Liver (tissue), 3 donors: ENCODE data around the gene MCF2L.

Experiments used
- CTCF ChIP-seq: fragments of 150-350 bp; IDR thresholded peaks from 2 replicates; pipeline ENCODE4 v1.5.1; 2017; ENCODE audit warnings: improper control_type of control experiment, low read depth, low read length; ENCODE audit not compliant: missing input control
- GABPA ChIP-seq, 2 donors: IDR thresholded peaks in 1 of 2; conservative IDR thresholded peaks in 1 of 2; 2 replicates each; pipeline ENCODE4 v1.6.1; 2016; ENCODE audit warnings: antibody characterized with exemption in 2 of 2, mild to moderate bottlenecking in 1 of 2, moderate library complexity in 1 of 2
- JUND ChIP-seq, 2 donors: IDR thresholded peaks; 2 replicates each; pipeline ENCODE4 v1.6.1; 2016; ENCODE audit warnings: antibody characterized with exemption in 2 of 2
- RAD21 ChIP-seq, 2 donors: IDR thresholded peaks; 2 replicates each; pipeline ENCODE4 v1.6.1; 2016; ENCODE audit warnings: antibody characterized with exemption in 2 of 2, mild to moderate bottlenecking in 2 of 2
- RXRA ChIP-seq, 2 donors: IDR thresholded peaks; 2 replicates each; pipeline ENCODE4 v1.6.1; 2017 to 2018; ENCODE audit warnings: antibody characterized with exemption in 2 of 2, mild to moderate bottlenecking in 1 of 2
- SP1 ChIP-seq: IDR thresholded peaks from 2 replicates; pipeline ENCODE4 v1.6.1; 2018; ENCODE audit warnings: antibody characterized with exemption, mild to moderate bottlenecking
- TAF1 ChIP-seq: conservative IDR thresholded peaks from 2 replicates; pipeline ENCODE4 v1.6.1; 2016; ENCODE audit warnings: antibody characterized with exemption, mild to moderate bottlenecking
- ZBTB33 ChIP-seq: IDR thresholded peaks from 2 replicates; pipeline ENCODE4 v1.6.1; 2016; ENCODE audit warnings: antibody characterized with exemption
- TF ChIP-seq, protein P1 (sequence below): IDR thresholded peaks from 2 replicates; pipeline ENCODE4 v1.6.1; 2016; ENCODE audit warnings: antibody characterized with exemption, mild to moderate bottlenecking
- TF ChIP-seq, protein P2 (sequence below): IDR thresholded peaks from 2 replicates; pipeline ENCODE4 v1.6.1; 2016; ENCODE audit warnings: antibody characterized with exemption
- donor health status: healthy.
- donor health status: healthy.

DNA sequence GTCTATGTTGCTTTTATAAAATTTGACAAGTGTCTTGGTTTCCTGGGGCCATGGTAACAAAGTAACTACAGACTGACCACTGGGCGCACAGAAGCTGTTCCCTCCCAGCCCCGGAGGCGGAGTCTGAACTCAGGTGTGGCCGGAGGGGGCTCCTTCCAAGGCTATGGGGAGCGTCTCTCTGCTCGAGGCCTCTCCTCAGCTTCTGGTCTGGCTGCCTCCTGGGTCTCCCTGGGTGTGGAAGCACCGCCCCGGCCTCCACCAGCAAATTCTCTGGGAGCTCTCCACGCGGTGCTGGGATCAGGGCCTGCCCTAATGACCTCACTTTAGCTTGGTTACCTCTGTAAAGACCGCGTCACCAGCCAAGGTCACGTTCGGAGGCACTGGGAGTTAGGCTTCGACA is 90.9 kb downstream of the MCF2L start:
- TF ChIP-seq, protein P1, sequence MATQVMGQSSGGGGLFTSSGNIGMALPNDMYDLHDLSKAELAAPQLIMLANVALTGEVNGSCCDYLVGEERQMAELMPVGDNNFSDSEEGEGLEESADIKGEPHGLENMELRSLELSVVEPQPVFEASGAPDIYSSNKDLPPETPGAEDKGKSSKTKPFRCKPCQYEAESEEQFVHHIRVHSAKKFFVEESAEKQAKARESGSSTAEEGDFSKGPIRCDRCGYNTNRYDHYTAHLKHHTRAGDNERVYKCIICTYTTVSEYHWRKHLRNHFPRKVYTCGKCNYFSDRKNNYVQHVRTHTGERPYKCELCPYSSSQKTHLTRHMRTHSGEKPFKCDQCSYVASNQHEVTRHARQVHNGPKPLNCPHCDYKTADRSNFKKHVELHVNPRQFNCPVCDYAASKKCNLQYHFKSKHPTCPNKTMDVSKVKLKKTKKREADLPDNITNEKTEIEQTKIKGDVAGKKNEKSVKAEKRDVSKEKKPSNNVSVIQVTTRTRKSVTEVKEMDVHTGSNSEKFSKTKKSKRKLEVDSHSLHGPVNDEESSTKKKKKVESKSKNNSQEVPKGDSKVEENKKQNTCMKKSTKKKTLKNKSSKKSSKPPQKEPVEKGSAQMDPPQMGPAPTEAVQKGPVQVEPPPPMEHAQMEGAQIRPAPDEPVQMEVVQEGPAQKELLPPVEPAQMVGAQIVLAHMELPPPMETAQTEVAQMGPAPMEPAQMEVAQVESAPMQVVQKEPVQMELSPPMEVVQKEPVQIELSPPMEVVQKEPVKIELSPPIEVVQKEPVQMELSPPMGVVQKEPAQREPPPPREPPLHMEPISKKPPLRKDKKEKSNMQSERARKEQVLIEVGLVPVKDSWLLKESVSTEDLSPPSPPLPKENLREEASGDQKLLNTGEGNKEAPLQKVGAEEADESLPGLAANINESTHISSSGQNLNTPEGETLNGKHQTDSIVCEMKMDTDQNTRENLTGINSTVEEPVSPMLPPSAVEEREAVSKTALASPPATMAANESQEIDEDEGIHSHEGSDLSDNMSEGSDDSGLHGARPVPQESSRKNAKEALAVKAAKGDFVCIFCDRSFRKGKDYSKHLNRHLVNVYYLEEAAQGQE = no peak
- TF ChIP-seq JUND (IDR thresholded peaks at IDR 0.05) (no peak), CTCF (no peak), TAF1 (no peak), RXRA (IDR thresholded peaks at IDR 0.05) (no peak), ZBTB33 (no peak), SP1 (no peak), RAD21 (IDR thresholded peaks at IDR 0.05) (no peak), GABPA (IDR thresholded peaks at IDR 0.05 in 1 of 2, conservative IDR thresholded peaks at IDR 0.05 in 1 of 2) (no peak)
- TF ChIP-seq, protein P2, sequence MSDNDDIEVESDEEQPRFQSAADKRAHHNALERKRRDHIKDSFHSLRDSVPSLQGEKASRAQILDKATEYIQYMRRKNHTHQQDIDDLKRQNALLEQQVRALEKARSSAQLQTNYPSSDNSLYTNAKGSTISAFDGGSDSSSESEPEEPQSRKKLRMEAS = no peak
